Thyroid gland (tissue), 4 donors: ENCODE data around the gene DHDH. TPM values are rescaled to one million over a fixed set of nuclear protein-coding genes. Genes with fewer than 3 reads are reported as not detected.

ENCODE experiments used
- DNase-seq, 2 donors: peaks; one replicate each; pipeline ENCODE4 v3.0.0-alpha.2; 2019
- H3K27ac ChIP-seq, 3 donors: fragments of 200-600 bp; sonication (generic); 1 replicate in 2 of 3; 2 replicates in 1 of 3; pipeline ENCODE4 v1.5.1; 2016 to 2019; ENCODE audit warnings: mild to moderate bottlenecking in 1 of 3, moderate library complexity in 1 of 3
- H3K27me3 ChIP-seq: fragments of 200-600 bp; sonication (generic); one replicate; pipeline ENCODE4 v1.5.1; 2019
- H3K36me3 ChIP-seq, 2 donors: fragments of 200-600 bp; sonication (generic); one replicate each; pipeline ENCODE4 v1.5.1; 2016 to 2019
- H3K4me1 ChIP-seq, 2 donors: fragments of 200-600 bp; sonication (generic); one replicate each; pipeline ENCODE4 v1.5.1; 2017 to 2019
- H3K4me3 ChIP-seq, 3 donors: fragments of 200-600 bp; sonication (generic); replicated peaks in 1 of 3; 1 replicate in 2 of 3; 2 replicates in 1 of 3; pipeline ENCODE4 v1.5.1; 2016; ENCODE audit warnings: mild to moderate bottlenecking in 1 of 3
- H3K9me3 ChIP-seq: fragments of 200-600 bp; sonication (generic); one replicate; pipeline ENCODE4 v1.5.1; 2017
- POLR2A ChIP-seq, 2 donors: fragments of 450-650 bp; IDR thresholded peaks; one replicate each; pipeline ENCODE4 v1.6.1; 2017; ENCODE audit warnings: antibody characterized with exemption in 2 of 2, mild to moderate bottlenecking in 2 of 2, moderate library complexity in 1 of 2
- WGBS, 2 donors: methylation state at CpG; one replicate each; pipeline ENCODE4 v1.1.5; 2017; 5-methylcytosine and 5-hydroxymethylcytosine counted together
- intact Hi-C: fragments of 100-400 bp; cut with DNase I; formaldehyde crosslinking; loops from one replicate; pipeline ENCODE4 v1.15.1; 2023
- total RNA-seq, 4 donors: library from RNA; depleted of rRNA; stranded (reverse); fragments of >200 nt; gene quantifications; one replicate each; pipeline ENCODE4 v1.2.3, GENCODE V29; 2016
- TF ChIP-seq, protein P1 (sequence below), 6 experiments: fragments of 200-600 bp in 3 of 6; fragments of 450-650 bp in 3 of 6; sonication (generic) in 3 of 6; IDR thresholded peaks; one replicate each; pipeline ENCODE4 v1.5.1; 2016 to 2019; ENCODE audit warnings: antibody characterized with exemption in 6 of 6, mild to moderate bottlenecking in 2 of 6, inconsistent platforms in 1 of 6, moderate library complexity in 1 of 6

Gene DHDH
- total RNA-seq, 4 donors from 2014 or later = not detected

DNA sequence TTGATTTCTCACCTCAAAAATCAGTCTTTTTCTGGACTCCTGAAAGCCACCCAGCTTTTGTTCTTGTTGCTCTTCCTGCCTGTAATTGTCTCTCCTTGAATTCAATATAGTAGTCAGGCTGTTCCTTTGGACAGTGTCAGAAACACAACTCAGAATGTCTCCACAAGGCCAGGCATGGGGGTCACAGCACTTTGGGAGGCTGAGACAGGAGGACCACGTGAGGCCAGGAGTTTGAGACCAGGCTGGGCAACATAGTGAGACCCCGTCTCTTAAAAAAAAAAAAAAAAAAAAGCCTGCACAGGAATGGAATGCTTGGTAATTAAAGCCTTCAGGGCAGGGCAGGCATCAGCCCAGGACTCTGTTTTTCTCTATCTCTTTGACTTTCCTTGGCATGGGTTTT, 12.3 kb downstream of the DHDH start:
- 87 to 88% methylated on average over 2 of the region's 2 CpGs for WGBS, 2 donors
- Histone ChIP-seq H3K36me3 (no peaks in the 10 kb centered on the region), H3K27me3 (no peaks in the 10 kb centered on the region), H3K27ac (no peak overlapping the region), H3K4me3 (no peak overlapping the region), H3K9me3 (no peaks in the 10 kb centered on the region), H3K4me1 (no peaks in the 10 kb centered on the region)
- DNase-seq = no peak
- TF ChIP-seq, protein P1, sequence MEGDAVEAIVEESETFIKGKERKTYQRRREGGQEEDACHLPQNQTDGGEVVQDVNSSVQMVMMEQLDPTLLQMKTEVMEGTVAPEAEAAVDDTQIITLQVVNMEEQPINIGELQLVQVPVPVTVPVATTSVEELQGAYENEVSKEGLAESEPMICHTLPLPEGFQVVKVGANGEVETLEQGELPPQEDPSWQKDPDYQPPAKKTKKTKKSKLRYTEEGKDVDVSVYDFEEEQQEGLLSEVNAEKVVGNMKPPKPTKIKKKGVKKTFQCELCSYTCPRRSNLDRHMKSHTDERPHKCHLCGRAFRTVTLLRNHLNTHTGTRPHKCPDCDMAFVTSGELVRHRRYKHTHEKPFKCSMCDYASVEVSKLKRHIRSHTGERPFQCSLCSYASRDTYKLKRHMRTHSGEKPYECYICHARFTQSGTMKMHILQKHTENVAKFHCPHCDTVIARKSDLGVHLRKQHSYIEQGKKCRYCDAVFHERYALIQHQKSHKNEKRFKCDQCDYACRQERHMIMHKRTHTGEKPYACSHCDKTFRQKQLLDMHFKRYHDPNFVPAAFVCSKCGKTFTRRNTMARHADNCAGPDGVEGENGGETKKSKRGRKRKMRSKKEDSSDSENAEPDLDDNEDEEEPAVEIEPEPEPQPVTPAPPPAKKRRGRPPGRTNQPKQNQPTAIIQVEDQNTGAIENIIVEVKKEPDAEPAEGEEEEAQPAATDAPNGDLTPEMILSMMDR (IDR thresholded peaks at IDR 0.05) = no peak
- no peak for TF ChIP-seq POLR2A (IDR thresholded peaks at IDR 0.05)
- intact Hi-C loops = no loop called here

DNA sequence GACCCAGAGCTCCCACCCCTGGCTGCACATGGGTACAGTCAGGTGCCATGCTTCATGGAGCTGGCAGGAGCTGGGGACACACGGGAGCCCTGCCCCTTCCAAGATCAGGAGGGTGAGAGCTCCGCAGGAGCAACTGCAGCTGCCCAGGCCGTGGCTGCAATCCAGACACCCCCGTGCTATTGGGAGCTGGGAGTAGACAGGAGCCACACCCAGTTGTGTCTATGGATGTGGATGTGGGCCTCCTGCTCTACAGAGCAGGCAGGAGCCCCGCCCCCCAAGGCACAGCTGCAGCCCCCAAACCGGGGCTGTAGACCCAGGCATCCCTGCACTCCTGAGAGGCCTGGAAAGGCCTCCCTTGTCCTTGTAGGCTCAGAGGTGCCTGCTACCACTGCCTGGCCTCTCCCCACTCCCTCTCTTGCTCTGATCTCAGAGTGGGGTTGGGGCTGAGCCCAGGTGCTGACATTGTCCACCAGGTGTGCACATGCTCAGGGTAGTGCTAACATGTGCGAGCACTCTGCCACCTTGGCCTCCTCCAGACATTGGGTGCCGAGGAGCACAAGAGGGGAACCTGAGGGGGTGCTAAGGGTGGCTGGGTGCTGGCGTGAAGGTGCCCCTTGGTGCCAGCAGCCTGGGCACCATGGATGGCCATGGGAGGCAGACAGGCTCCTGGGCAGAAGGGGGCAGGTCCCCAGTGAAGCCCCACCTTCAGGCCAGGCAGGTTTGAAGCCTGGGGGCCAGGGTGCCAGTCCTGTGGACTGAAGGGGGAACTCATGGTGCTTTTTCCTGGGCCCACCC, 13.2 kb downstream of the DHDH start:
- WGBS, 2 donors = 96% methylated on average over 3 of the region's 9 CpGs; no CpG with 5 or more reads in 1 of the 2 donors

DNA sequence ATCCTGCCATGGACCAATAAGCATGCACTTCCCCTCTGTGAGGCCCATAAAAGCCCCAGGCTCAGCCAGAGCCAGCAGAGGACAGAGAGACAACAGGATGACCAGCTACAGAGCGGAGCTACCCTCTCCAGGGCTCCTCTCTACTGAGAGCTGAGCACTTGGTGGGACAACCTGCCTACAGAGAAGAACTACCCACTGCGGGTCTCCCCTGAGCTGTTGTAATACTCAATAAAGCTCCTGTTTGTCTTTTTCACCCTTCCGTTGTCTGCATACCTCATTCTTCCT, 13.7 kb downstream of the DHDH start:
- WGBS, 2 donors = 96 to 100% methylated on average over 3 of the region's 3 CpGs
- intact Hi-C loops = no loop called here
- Histone ChIP-seq H3K36me3 (no peaks in the 10 kb centered on the region), H3K9me3 (no peaks in the 10 kb centered on the region), H3K4me3 (no peak overlapping the region), H3K27me3 (no peaks in the 10 kb centered on the region), H3K4me1 (no peaks in the 10 kb centered on the region), H3K27ac (no peak overlapping the region)
- TF ChIP-seq POLR2A (IDR thresholded peaks at IDR 0.05) = no peak
- TF ChIP-seq, protein P1 (IDR thresholded peaks at IDR 0.05) = no peak
- no peak for DNase-seq

More for the DNA sequence above, 13.2 kb downstream of the DHDH start:
- H3K27me3 ChIP-seq = no peaks in the 10 kb centered on the region
- H3K4me3 ChIP-seq = no peak overlapping the region
- no peak for TF ChIP-seq POLR2A (IDR thresholded peaks at IDR 0.05)
- TF ChIP-seq, protein P1 (IDR thresholded peaks at IDR 0.05) = no peak
- H3K27ac ChIP-seq = no peak overlapping the region
- no peaks in the 10 kb centered on the region for H3K36me3 ChIP-seq
- no peaks in the 10 kb centered on the region for H3K9me3 ChIP-seq
- H3K4me1 ChIP-seq = no peaks in the 10 kb centered on the region
- intact Hi-C loops = no loop called here
- DNase-seq = no peak

DNA sequence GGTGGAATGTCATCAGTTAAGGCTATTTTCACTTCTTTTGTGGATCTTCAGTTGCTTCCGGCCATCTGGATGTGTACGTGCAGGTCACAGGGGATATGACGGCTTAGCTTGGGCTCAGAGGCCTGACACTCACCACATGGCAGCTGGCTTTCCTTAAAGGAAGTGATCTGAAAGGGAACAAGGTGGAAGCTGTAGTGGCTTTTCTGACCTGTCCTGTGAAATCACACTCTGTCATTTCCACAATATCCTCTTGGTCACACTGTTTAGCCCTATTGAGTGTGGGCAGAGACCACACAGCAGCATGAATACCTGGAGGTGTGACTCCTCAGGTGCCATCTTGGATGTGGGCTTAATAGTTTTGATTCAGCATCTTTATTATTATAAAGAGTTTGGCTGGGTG, 16.7 kb downstream of the DHDH start:
- intact Hi-C loops = loop anchor here (10.0 kb wide), 1 partner anchor 45 kb away; the partner anchor contains the start of gene NUCB1

More for the DNA sequence above, 16.7 kb downstream of the DHDH start:
- DNase-seq = no peak
- H3K27me3 ChIP-seq = no peaks in the 10 kb centered on the region
- H3K4me1 ChIP-seq = peaks cover under 1 to 4% of the 10 kb centered on the region in 2 donors
- TF ChIP-seq, protein P1 (IDR thresholded peaks at IDR 0.05) = no peak
- TF ChIP-seq POLR2A (IDR thresholded peaks at IDR 0.05) = no peak
- no peaks in the 10 kb centered on the region for H3K9me3 ChIP-seq
- 76 to 78% methylated on average over 3 of the region's 3 CpGs for WGBS, 2 donors
- no peak overlapping the region for H3K27ac ChIP-seq
- H3K4me3 ChIP-seq = no peak overlapping the region
- H3K36me3 ChIP-seq = no peaks in the 10 kb centered on the region
